GM19467 (cell line): ENCODE data around the gene DHDH.

Source experiments
- ATAC-seq: cut with Tn5 transposase; IDR thresholded peaks from one replicate; pipeline ENCODE4 v1.9.1; 2021; ENCODE audit warnings: mild to moderate bottlenecking, moderate library complexity; ENCODE audit not compliant: unreplicated experiment

Gene DHDH

DNA sequence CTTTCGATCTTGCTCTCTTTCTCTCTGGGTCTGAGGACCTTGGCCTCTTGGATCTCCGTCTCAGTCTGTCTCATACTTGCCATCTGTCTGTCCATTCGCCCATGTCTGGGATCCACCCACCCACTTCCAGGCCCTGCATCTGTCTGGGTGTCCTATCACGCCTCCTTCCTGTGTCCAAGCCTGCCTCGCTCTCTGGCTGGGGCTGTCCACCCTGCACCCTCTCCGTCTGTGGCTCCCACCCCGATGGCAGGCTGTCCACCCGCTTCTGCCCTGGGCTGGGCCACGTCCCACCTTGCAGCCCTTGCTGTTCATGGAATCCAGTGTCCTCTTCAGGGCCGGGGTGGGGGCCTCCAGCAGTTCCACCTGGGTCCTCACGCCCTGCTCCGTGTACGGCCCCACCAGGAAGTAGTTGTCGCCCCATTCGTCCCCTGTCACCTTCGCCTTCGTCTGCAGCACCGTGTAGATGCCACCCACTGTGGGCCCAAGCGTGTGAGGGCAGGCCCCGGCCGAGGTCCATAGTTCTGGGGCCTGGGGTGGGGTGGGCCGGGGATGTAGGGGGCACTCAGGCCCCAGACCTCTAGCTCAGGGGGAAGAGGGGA, 57.6 kb downstream of the DHDH start:
- no peak for ATAC-seq

- no peak for ATAC-seq
Measured at GRCh38 chr19:48991873-48992580, 58.5 kb downstream of the DHDH start.

GRCh38 chr19:48992581-48993174, 59.2 kb downstream of the DHDH start:
- no peak for ATAC-seq

GRCh38 chr19:48993175-48994034, 59.9 kb downstream of the DHDH start, which contains the start of the genes GYS1 and RUVBL2:
Gene GYS1 (minus strand): TSS chr19:48993309. CDS start chr19:48993112, 197 bp downstream.
Gene RUVBL2 (plus strand): TSS chr19:48993887. CDS start chr19:48993912, 25 bp downstream.
- peak; percentile 84 for ATAC-seq

GRCh38 chr19:48994035-48994386, 60.5 kb downstream of the DHDH start:
- ATAC-seq: no peak
